Endothelial cell of umbilical vein (primary cell): ENCODE measurements around the gene KIAA0930.

Experiments used
- EZH2 ChIP-seq: IDR thresholded peaks from 2 replicates; pipeline ENCODE4 v1.6.1; 2012; ENCODE audit warnings: borderline replicate concordance, low read depth, mild to moderate bottlenecking, moderate library complexity, low read length, inconsistent platforms; ENCODE audit not compliant: severe bottlenecking
- FOS ChIP-seq: IDR thresholded peaks from 2 replicates; pipeline ENCODE4 v1.6.1; 2011; ENCODE audit warnings: mild to moderate bottlenecking, low read length, moderate library complexity, borderline replicate concordance; ENCODE audit not compliant: insufficient read depth
- GATA2 ChIP-seq: IDR thresholded peaks from 2 replicates; pipeline ENCODE4 v1.7.0; 2011; ENCODE audit warnings: low read depth, mild to moderate bottlenecking, moderate library complexity, mixed read lengths, low read length; ENCODE audit not compliant: insufficient read length, insufficient read depth
- JUN ChIP-seq: IDR thresholded peaks from 2 replicates; pipeline ENCODE4 v1.6.1; 2011; ENCODE audit warnings: borderline replicate concordance, low read depth; ENCODE audit not compliant: insufficient read length, insufficient read depth
- MYC ChIP-seq: IDR thresholded peaks from one replicate; pipeline ENCODE4 v1.6.1; 2011; ENCODE audit warnings: mild to moderate bottlenecking, low read depth, low read length
- POLR2A ChIP-seq: IDR thresholded peaks from 2 replicates; pipeline ENCODE4 v1.6.1; 2012; ENCODE audit warnings: low read depth, mild to moderate bottlenecking, control low read depth, low read length
- POLR2AphosphoS5 ChIP-seq: IDR thresholded peaks from 2 replicates; pipeline ENCODE4 v1.6.1; 2012; ENCODE audit warnings: low read depth, mild to moderate bottlenecking, control low read depth, low read length, moderate library complexity; ENCODE audit not compliant: insufficient read depth
- TF ChIP-seq, protein P1 (sequence below), 2 donors: IDR thresholded peaks; 1 replicate in 1 of 2; 2 replicates in 1 of 2; pipeline ENCODE4 v1.5.1; 2011; ENCODE audit warnings: low read length in 2 of 2, mild to moderate bottlenecking in 2 of 2, moderate library complexity in 2 of 2, control low read depth in 1 of 2, inconsistent platforms in 1 of 2, low read depth in 1 of 2; ENCODE audit not compliant: insufficient read depth in 1 of 2; ENCODE audit errors: extremely low read depth in 1 of 2
- TF ChIP-seq, protein P2 (sequence below): IDR thresholded peaks from 2 replicates; pipeline ENCODE4 v1.6.1; 2011; ENCODE audit not compliant: insufficient read depth, insufficient read length

DNA sequence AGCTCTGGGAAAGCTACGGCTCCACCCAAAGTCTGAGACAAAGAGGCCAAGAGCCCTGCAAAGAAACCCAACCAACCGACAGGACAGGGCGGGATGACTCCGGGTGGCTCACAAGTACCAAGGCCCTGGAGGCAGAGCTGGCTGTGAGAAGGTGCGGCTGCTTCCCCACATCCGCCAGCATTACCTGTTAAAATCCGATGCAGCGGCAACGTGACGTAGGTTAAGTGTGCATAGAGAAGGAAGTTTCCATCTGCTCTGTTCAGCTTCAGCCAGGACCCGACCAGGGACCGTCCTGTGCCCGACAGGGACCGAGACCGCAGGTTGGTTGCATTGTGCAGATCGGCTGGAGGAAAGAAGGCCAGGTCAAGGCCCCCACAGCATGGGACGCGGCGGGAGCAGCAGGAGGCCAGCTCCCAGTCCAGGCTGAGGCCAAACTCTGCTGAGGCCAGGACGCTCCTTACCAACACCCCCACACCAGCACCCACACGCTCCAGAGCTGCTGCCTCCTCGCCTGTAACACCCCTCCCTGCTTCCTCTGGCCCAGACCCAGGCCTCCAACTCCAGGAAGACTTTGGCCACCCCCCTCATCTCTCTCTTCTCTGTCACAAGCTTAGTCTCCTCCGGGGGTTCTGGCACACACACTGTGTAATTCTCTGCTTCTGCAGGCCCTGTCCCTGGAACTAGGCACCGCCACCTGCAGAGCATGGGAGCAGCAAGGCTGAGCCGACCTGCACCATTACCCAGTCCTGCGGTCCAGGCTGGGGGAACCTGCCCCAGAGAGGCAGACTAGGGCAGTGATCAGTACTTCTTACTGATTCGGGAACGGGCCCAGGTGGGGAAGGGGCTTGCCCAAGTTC is 42.9 kb downstream of the KIAA0930 start:
- TF ChIP-seq MYC (no peak), POLR2AphosphoS5 (no peak), POLR2A (no peak), EZH2 (no peak), GATA2 (no peak), FOS (no peak), JUN (no peak)
- TF ChIP-seq, protein P1, sequence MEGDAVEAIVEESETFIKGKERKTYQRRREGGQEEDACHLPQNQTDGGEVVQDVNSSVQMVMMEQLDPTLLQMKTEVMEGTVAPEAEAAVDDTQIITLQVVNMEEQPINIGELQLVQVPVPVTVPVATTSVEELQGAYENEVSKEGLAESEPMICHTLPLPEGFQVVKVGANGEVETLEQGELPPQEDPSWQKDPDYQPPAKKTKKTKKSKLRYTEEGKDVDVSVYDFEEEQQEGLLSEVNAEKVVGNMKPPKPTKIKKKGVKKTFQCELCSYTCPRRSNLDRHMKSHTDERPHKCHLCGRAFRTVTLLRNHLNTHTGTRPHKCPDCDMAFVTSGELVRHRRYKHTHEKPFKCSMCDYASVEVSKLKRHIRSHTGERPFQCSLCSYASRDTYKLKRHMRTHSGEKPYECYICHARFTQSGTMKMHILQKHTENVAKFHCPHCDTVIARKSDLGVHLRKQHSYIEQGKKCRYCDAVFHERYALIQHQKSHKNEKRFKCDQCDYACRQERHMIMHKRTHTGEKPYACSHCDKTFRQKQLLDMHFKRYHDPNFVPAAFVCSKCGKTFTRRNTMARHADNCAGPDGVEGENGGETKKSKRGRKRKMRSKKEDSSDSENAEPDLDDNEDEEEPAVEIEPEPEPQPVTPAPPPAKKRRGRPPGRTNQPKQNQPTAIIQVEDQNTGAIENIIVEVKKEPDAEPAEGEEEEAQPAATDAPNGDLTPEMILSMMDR (IDR thresholded peaks at IDR 0.05; ENCODE audit: extremely low read depth in 1 of 2, insufficient read depth in 1 of 2, low read depth in 1 of 2, low read length in 2 of 2) = no peak
- TF ChIP-seq, protein P2, sequence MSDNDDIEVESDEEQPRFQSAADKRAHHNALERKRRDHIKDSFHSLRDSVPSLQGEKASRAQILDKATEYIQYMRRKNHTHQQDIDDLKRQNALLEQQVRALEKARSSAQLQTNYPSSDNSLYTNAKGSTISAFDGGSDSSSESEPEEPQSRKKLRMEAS = no peak
